GM18505 (cell line): ENCODE results near the gene CISTR.
"Not testable (repeated sequence)": the region's sequence is repeated elsewhere in the genome, so short reads cannot be mapped to it uniquely, and the experiment has no call there.

Experiments
- ATAC-seq: cut with Tn5 transposase; IDR thresholded peaks from one replicate; pipeline ENCODE4 v1.9.1; 2021; ENCODE audit not compliant: unreplicated experiment
- POLR2A ChIP-seq: IDR thresholded peaks from 4 replicates; pipeline ENCODE4 v1.6.1; 2011; ENCODE audit warnings: borderline replicate concordance; ENCODE audit not compliant: insufficient read depth, insufficient read length; ENCODE audit errors: extremely low read depth

The CISTR gene

GRCh38 chr12:53733807-53734200 is 18.0 kb downstream of the CISTR start:
- ATAC-seq, result no peak

GRCh38 chr12:53733051-53733806 is 18.6 kb downstream of the CISTR start:
- no peak for ATAC-seq

More at GRCh38 chr12:53733807-53734200, 18.0 kb downstream of the CISTR start:
- no peak for TF ChIP-seq POLR2A

GRCh38 chr12:53729644-53730043 is 22.1 kb downstream of the CISTR start:
- no peak for ATAC-seq
- no peak for TF ChIP-seq POLR2A

More at GRCh38 chr12:53733051-53733806, 18.6 kb downstream of the CISTR start:
- TF ChIP-seq POLR2A, result no peak

GRCh38 chr12:53728206-53728605 is 23.6 kb downstream of the CISTR start:
- ATAC-seq, result no peak
- no peak for TF ChIP-seq POLR2A

GRCh38 chr12:53727310-53728041 is 24.3 kb downstream of the CISTR start, which contains the start of gene CALCOCO1:
CALCOCO1 (minus strand) TSS chr12:53727452; CDS start chr12:53725242, 2,210 bp downstream.
- peak; percentile 62 for TF ChIP-seq POLR2A

GRCh38 chr12:53726946-53727309 is 24.9 kb downstream of the CISTR start:
- ATAC-seq, result no peak
- no peak for TF ChIP-seq POLR2A

More at GRCh38 chr12:53727310-53728041, 24.3 kb downstream of the CISTR start, which contains the start of gene CALCOCO1:
- ATAC-seq, result peak; percentile 97

GRCh38 chr12:53726341-53726740 is 25.4 kb downstream of the CISTR start:
- TF ChIP-seq POLR2A, result no peak
- ATAC-seq, result no peak

- no peak for ATAC-seq
- no peak for TF ChIP-seq POLR2A
Measured at GRCh38 chr12:53725824-53726223, 26.0 kb downstream of the CISTR start.

- no peak for ATAC-seq
- no peak for TF ChIP-seq POLR2A
Measured at GRCh38 chr12:53722450-53723041, 29.2 kb downstream of the CISTR start.

GRCh38 chr12:53720946-53721345 is 30.8 kb downstream of the CISTR start:
- ATAC-seq, result no peak
- TF ChIP-seq POLR2A, result no peak

GRCh38 chr12:53719649-53720048 is 32.1 kb downstream of the CISTR start:
- ATAC-seq, result no peak
- no peak for TF ChIP-seq POLR2A

- not testable (repeated sequence) for ATAC-seq
Measured at GRCh38 chr12:53718567-53718966, 33.2 kb downstream of the CISTR start.

- ATAC-seq, result no peak
- no peak for TF ChIP-seq POLR2A
Measured at GRCh38 chr12:53717319-53717718, 34.5 kb downstream of the CISTR start.
